HEK293 (cell line): Measurements from ENCODE around the gene LRRC7.

Experiments
- BCL11A ChIP-seq: fragments of 450-650 bp; formaldehyde crosslinking; IDR thresholded peaks from 2 replicates; pipeline ENCODE4 v1.5.1; 2016; ENCODE audit warnings: low read depth, missing biosample characterization, missing genetic modification characterization
- RBAK ChIP-seq: fragments of 450-650 bp; formaldehyde crosslinking; IDR thresholded peaks from 2 replicates; pipeline ENCODE4 v1.5.1; 2016; ENCODE audit warnings: missing biosample characterization, missing genetic modification characterization
- ZFP37 ChIP-seq: fragments of 450-650 bp; formaldehyde crosslinking; IDR thresholded peaks from 2 replicates; pipeline ENCODE4 v1.5.1; 2016; ENCODE audit warnings: missing biosample characterization, missing genetic modification characterization
- ZNF837 ChIP-seq: fragments of 450-650 bp; formaldehyde crosslinking; IDR thresholded peaks from 2 replicates; pipeline ENCODE4 v1.5.1; 2016; ENCODE audit warnings: missing biosample characterization, missing genetic modification characterization
- ZNF843 ChIP-seq: fragments of 450-650 bp; formaldehyde crosslinking; IDR thresholded peaks from 2 replicates; pipeline ENCODE4 v1.5.1; 2016; ENCODE audit warnings: missing biosample characterization, missing genetic modification characterization
- TF ChIP-seq, protein P1 (sequence below): fragments of 450-650 bp; formaldehyde crosslinking; IDR thresholded peaks from 2 replicates; pipeline ENCODE4 v1.5.1; 2016; ENCODE audit warnings: missing biosample characterization, missing genetic modification characterization
- TF ChIP-seq, protein P2 (sequence below): fragments of 450-650 bp; formaldehyde crosslinking; IDR thresholded peaks from 2 replicates; pipeline ENCODE4 v1.5.1; 2016; ENCODE audit warnings: missing biosample characterization, missing genetic modification characterization
- TF ChIP-seq, protein P3 (sequence below): fragments of 450-650 bp; formaldehyde crosslinking; IDR thresholded peaks from 2 replicates; pipeline ENCODE4 v1.5.1; 2016; ENCODE audit warnings: missing biosample characterization, missing genetic modification characterization

DNA sequence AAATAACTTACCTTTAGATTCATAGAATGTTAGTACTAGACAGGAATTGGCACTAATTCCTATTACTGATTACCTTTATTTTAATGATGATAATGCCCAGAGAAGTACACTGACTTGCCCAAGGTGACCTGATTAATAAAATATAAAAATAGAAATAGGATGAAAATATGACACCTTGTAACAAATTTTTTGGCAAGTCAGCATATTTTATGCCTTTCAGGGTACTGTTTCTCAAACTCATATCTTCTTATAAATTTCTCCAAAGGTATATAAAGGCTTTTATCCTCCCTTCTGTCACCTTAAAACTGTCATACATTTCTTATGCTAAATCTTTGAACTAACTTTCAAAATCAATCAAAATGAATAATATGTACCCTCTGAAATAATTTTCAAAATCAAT is 466.2 kb downstream of the LRRC7 start:
- TF ChIP-seq ZNF843 (tag by site-specific recombination) (no peak), ZNF837 (no peak), BCL11A (no peak), ZFP37 (tag by site-specific recombination) (no peak), RBAK (tag by site-specific recombination) (no peak)
- TF ChIP-seq, protein P1, sequence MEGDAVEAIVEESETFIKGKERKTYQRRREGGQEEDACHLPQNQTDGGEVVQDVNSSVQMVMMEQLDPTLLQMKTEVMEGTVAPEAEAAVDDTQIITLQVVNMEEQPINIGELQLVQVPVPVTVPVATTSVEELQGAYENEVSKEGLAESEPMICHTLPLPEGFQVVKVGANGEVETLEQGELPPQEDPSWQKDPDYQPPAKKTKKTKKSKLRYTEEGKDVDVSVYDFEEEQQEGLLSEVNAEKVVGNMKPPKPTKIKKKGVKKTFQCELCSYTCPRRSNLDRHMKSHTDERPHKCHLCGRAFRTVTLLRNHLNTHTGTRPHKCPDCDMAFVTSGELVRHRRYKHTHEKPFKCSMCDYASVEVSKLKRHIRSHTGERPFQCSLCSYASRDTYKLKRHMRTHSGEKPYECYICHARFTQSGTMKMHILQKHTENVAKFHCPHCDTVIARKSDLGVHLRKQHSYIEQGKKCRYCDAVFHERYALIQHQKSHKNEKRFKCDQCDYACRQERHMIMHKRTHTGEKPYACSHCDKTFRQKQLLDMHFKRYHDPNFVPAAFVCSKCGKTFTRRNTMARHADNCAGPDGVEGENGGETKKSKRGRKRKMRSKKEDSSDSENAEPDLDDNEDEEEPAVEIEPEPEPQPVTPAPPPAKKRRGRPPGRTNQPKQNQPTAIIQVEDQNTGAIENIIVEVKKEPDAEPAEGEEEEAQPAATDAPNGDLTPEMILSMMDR (tag by site-specific recombination): no peak
- TF ChIP-seq, protein P2, sequence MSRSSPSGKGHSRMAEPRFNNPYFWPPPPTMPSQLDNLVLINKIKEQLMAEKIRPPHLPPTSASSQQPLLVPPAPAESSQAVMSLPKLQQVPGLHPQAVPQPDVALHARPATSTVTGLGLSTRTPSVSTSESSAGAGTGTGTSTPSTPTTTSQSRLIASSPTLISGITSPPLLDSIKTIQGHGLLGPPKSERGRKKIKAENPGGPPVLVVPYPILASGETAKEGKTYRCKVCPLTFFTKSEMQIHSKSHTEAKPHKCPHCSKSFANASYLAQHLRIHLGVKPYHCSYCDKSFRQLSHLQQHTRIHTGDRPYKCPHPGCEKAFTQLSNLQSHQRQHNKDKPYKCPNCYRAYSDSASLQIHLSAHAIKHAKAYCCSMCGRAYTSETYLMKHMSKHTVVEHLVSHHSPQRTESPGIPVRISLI (tag by site-specific recombination): no peak
- TF ChIP-seq, protein P3, sequence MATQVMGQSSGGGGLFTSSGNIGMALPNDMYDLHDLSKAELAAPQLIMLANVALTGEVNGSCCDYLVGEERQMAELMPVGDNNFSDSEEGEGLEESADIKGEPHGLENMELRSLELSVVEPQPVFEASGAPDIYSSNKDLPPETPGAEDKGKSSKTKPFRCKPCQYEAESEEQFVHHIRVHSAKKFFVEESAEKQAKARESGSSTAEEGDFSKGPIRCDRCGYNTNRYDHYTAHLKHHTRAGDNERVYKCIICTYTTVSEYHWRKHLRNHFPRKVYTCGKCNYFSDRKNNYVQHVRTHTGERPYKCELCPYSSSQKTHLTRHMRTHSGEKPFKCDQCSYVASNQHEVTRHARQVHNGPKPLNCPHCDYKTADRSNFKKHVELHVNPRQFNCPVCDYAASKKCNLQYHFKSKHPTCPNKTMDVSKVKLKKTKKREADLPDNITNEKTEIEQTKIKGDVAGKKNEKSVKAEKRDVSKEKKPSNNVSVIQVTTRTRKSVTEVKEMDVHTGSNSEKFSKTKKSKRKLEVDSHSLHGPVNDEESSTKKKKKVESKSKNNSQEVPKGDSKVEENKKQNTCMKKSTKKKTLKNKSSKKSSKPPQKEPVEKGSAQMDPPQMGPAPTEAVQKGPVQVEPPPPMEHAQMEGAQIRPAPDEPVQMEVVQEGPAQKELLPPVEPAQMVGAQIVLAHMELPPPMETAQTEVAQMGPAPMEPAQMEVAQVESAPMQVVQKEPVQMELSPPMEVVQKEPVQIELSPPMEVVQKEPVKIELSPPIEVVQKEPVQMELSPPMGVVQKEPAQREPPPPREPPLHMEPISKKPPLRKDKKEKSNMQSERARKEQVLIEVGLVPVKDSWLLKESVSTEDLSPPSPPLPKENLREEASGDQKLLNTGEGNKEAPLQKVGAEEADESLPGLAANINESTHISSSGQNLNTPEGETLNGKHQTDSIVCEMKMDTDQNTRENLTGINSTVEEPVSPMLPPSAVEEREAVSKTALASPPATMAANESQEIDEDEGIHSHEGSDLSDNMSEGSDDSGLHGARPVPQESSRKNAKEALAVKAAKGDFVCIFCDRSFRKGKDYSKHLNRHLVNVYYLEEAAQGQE (tag by site-specific recombination): no peak
